Measurements from ENCODE around the gene MYL3.
A peak's percentile ranks its signal among the peaks of the same experiment; 100 is the strongest.

MYL3 gene

DNA sequence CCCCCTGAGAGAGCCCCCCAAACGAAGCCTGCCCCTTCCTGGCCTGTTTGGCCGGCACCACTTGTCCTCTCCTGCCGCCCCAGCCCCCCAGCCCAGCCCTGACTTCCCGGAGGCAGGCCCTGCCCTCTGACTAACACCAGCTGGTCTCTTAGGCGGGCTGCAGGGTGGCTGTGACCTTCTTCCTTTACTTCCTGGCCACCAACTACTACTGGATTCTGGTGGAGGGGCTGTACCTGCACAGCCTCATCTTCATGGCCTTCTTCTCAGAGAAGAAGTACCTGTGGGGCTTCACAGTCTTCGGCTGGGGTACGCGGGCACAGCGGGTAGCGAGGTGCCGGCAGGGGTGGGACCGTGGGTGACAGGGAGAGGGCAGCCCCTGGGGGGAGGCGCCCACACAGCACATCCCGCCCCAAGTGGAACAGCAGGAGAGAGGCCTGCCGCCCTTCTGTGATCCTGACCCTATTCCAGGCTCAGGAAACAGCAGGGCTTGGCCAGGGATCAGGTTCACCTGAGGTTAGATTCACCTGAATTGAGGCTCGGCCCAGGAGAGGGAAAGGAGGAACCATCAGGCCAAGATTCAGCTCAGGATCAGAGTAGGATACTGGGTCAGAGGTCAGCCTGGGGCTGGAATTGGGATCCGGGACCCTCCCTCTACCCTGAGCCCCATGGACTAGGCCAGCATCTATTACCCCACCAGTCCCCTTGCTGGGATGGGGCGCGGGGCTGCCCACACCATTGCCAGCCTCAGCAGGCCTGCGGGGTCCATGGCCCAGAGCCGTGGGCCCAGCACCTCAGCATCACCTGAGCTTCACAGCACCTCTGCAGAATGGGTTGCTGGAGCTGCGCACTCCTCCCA lies 36.1 kb upstream of the MYL3 start:
- no peak for DNase-seq (ENCODE audit: low spot score)

DNA sequence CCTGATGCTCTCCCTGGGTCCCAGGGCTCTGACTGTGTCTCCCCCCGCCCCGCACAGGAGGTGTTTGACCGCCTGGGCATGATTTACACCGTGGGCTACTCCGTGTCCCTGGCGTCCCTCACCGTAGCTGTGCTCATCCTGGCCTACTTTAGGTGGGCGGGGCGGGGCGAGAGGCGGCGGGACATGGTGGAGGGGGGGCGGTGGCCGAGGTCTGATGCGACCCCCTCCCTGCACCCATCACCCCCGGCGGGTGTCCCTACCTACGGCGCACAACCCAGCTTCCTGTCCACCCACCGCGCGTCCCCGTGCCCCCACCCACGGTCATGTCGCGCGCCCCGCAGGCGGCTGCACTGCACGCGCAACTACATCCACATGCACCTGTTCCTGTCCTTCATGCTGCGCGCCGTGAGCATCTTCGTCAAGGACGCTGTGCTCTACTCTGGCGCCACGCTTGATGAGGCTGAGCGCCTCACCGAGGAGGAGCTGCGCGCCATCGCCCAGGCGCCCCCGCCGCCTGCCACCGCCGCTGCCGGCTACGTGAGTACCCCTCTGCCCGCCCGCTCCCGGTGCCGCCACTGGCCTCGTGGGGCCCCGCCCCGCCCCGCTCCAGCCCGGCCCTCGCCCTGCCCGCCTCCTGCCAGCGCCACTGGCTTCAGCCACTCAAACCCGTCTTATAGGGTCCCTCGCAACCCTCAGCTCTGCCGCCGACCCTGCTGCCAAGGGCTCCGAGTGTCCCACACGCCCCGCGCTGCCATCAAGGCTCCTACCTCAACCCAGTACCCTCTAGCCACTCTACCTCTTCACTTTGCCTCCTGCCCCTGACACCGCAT lies 35.3 kb upstream of the MYL3 start:
- DNase-seq (ENCODE audit: low spot score): no peak

DNA sequence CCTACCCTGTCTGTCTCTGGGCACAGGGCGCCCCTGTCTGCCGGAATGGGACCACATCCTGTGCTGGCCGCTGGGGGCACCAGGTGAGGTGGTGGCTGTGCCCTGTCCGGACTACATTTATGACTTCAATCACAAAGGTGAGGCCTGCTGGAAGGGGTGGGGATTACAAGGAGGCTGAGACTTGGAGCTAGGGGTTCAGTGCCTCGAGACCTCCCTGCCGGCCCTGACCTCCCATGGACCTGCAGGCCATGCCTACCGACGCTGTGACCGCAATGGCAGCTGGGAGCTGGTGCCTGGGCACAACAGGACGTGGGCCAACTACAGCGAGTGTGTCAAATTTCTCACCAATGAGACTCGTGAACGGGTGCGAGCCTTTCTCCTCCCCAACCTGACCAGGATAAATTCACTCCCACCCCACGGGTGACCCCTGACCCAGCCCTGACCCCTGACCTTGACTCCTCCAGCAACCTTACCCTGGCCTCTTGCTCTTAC lies 34.6 kb upstream of the MYL3 start:
- no peak for DNase-seq (ENCODE audit: low spot score)

DNA sequence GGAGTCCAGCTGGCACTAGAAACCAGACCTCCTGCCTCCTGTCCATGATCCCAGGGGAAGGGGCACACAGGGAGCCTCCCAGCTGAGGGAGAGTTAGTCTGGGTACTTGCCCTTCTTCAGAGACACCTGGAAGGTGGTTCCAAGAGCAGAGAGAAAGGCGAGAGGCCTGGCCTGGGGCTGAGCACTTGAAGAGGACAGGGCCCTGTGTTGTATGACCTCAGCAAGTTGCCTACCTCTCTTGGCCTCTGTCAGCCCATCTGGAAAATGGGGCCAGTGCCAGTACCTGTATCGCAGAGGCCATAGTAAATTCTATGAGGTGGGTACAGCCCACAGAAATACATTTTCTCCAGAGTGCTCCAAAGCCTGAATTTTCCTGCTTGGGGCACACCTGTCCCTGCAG lies 33.8 kb upstream of the MYL3 start:
- DNase-seq (ENCODE audit: low spot score): no peak

DNA sequence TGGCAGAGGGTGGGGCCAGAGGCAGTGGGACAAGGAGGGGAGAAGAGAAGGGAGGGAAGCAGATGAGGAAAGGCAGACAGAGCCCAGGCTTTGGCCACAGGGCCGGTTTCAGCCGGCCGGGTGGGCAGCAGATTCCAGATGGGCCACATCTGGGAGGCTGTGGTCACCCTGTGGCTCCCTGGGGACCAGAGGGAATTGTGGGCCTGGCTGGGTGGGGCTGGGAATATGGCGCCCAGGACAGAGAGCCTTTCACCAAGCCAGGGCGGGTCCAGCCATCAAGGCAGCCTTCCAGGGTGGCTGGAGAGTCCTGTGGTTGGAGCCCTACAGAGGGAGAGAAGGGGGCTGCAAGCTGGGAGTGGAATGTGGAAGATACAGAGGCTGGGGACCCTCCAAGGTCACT lies 33.1 kb upstream of the MYL3 start:
- no peak for DNase-seq (ENCODE audit: low spot score)

DNA sequence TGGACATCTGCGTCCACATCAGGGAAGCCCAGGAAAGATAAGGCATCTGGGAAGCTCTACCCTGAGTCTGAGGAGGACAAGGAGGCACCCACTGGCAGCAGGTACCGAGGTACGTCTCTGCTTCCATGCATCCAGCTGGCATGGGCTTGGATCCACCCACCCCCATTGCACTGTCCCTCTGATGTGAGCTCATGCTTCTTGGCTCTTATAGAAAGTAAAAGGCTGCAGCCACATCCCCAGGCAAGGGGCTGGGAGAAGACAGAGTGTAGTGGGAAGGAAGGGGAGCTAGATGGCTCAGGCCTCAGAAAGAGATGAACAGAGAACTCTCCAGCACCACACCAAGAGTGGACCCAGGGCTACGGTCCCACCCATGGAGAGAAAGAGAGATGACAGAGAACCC lies 32.5 kb upstream of the MYL3 start:
- no peak for DNase-seq (ENCODE audit: low spot score)

DNA sequence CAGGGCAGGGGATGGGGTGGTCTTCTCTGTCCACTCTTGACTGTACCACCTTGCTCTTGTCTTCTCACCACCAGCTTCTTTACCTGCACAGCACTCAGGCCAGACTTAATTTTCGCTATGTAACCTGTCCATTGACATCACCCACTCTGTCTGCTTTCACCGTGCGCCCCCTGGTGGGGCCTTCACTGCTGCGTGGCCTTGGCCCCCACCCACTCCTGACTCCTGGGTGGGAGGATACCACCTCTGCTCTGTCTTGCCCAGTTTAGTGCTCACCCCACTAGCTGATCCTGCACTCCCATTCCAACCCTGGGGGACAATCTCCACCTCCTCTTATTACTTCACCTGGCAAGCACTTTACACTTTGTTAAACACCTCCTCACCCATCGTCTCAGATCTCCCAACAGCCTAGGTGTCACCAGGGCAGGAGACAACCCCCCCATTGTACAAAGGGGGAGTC lies 32.0 kb upstream of the MYL3 start:
- peak; percentile 56 for DNase-seq (ENCODE audit: low spot score)

DNA sequence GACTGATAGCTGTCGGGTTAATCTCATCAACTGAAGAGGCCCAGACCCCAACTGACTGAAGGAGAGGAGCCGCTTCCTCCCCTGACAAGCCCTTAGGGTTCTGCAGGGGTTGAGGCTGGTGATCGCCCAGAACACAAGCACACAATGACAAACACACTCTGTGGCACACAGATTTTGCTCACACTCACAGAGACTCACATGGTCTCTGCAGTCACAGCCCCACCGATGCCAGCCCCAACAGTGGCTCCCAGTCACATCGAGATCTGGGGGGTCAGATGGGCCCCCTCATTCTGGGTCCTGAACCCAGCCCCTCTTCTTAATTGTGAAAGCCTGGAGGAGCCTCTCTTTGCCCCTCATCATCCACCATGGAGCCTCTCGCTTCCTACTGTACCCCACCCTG lies 31.0 kb upstream of the MYL3 start:
- no peak for DNase-seq (ENCODE audit: low spot score)

DNA sequence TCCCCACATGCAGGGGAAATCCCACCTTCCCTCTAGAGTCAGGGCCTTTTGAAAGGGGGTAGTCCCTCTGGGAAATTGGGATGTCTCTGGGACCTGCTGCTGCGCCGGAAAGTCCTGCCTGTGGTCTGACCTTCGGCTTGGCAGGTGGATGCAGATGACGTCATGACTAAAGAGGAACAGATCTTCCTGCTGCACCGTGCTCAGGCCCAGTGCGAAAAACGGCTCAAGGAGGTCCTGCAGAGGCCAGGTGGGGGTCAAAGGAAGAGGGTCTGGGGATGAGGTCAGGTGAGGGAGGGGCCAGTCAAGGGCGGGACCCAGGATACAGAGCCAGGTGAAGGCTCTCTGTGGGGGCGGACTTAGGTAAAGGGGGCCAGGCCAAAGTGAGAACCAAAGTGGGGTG lies 30.5 kb upstream of the MYL3 start:
- DNase-seq (ENCODE audit: low spot score): no peak

DNA sequence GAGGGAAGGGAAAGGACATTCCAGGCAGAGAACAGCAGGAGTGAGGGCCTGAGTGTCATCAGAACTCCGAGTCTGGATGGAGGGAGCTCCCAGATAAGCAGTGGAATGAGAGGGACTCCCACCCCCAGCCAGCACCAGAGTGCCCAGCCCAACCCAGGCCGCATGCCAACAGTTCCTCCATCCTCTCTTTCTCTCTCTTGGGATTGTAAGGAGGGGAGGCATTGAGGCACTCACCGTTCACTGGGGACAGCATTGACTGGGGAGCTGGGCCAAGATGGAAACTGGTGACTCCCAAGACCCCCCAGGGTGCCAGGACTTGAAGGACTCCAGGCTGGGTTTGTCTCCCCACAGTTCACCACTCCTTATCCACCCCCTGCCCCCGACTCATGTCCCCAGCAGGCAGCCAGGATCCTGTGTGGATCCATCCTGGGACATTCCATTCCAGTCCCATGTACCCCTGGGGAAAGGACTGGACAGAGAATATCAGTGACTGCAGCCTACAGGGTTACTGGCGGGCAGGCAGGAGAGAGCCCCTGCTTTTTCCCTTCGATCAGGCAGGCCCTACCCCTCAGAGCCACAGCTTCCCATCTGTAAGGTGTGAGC lies 30.0 kb upstream of the MYL3 start:
- DNase-seq (ENCODE audit: low spot score): no peak

DNA sequence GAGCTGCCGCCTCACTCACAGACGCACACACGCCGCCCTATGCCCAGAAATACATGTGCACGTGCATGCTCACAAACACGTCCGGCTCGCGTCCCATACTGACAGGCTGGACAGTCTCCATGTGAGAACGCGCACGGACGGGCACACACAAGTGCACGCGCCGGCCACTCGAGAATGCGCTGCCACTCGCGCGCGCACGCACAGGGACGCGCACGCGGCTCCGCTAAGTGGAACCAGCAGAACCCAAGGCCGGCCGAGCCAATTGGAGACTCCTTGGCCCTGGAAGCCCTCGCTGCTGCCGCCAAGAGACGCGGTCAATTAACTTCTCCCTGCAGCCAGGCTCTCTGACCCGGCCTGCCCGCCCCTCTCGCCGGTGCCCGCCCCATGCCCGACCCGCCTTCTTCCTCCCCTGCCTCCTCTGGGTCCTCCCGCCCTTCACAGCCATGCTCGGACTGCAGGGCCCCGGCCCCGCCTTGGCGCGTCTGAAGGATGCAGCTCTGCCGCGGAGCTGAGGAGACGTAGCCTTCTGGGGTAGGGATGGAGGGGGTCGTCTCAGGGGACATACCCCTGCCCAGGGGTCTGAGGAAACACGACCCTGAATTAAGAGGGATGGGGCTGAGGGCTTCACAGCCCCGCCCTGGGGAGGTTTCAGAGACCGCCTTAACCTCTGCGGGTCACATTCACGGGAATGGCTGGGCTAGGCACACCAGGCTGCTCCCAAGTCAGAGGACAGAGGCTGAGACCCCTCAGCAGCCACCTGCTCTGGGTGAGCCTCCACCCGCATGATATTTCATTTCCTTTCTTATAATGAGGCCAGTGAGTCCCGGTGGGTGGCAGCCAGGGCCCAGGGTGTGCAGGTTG lies 29.3 kb upstream of the MYL3 start:
- peak; percentile 85 for DNase-seq (ENCODE audit: low spot score)

DNA sequence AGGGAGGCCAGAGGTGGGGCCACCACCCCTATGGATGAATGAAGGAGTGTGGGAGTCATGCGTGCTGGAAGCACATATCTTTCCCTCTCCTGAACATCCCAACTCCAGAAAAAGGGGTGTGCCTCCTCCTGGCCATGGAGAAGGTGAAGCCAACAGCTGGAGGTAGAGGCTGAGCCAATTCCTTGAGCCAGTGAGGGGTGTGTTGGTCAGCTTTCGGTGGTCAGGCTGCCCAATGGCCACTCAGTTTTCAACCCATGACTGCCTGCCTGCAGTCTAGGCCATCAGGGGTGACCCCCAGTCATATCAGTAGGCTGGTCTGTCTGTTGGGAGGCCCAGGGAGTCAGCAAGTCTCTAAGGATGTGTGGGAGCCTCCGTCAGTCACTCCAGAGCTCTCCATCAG lies 27.9 kb upstream of the MYL3 start:
- no peak for DNase-seq (ENCODE audit: low spot score)

DNA sequence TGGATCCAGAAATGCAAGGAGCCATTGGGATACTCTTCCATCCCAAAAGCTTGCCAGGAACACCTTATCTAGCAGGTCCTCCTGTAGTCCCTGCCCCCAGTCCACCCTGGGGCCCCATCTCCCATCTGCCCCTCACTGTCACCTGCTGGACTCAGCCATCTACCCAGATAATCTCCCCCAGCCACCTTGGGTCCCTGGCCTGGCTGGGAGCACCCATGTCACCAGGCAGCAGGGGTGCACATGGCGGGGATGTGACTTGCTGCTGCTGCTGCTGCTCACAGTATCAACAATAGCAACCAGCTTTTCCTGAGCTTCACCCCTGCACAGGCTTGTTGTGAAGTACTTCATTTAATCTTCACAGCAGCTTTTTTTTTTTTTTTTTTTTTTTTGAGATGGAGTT lies 26.9 kb upstream of the MYL3 start:
- no peak for DNase-seq (ENCODE audit: low spot score)

DNA sequence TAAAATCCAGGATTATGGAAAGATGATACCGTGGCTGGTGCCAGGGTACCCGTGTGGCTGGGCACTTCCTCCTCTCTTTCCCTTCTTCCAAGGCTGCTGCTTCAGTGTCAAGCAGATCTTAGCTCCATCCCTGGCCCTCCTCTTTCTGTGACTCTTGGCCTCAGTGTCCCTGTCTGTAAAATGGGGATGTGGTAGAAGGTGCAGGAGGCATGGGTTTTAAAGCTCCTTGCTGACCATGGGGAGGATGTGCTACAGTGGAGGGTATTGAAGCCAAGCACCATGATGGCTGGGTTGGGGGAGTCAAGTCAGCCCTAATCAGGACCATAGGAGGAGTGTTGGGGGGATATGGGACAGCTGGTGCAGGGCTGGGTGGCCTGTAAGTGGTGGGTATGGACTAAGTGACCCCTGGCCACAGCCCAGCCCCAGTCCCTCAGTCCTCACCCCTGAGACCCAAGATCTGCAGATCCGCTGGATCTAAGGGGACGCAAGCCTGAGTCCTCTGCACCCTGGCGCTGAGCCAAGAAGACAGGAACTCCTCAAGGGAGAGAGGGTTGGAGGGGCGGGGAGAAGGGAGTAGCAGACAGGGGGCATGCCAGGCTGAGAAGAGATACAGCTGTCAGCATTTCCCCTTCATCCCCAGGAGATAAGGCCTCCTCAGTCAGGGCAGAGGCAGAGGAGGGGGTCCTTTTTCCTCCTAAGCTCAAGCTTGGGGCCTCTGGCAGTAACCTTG lies 26.3 kb upstream of the MYL3 start:
- DNase-seq (ENCODE audit: low spot score): no peak

DNA sequence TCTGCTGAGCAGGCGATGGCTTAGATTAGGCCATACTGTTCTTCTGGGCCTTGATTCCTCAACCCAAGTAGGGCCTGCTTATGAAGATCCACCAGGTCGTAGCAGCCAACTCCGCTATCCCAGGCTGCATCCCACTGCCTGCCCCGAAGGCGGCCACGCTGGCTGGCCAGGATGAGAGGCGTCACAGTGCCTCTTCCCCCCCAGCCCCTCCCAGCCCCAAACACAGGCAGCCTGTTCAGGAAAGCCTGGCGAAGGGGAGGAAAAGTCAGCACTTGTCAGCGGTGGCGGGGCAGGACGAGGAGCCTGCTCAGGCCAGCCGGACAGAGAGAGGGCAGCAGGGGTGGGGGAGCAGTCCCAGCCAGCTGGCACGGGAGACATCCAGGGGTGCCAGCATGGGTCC lies 25.5 kb upstream of the MYL3 start:
- DNase-seq (ENCODE audit: low spot score): no peak

DNA sequence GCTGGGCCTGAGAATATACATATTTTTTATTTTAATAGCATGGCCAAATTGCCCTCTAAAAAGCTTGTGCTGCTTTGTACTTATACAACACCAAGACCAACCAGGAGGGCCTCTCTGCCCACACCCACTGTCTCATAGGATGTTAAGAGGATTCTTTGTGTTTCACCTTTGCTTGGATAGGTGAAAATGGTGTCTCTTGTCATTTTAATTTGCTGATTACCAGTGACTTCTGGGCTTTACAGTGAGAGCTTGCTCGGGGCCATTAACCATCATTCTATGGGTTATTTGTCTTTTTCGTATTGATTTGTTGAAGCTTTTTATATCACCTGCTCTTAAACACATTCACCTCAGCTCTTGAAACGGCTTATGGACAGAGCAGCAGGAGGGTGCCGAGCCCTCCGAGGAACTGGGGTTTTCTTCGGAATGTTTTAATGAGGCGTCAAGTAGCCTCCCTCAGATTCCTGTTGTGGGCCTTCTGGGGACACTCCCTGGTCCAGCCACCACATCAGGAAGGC lies 24.8 kb upstream of the MYL3 start:
- no peak for DNase-seq (ENCODE audit: low spot score)

DNA sequence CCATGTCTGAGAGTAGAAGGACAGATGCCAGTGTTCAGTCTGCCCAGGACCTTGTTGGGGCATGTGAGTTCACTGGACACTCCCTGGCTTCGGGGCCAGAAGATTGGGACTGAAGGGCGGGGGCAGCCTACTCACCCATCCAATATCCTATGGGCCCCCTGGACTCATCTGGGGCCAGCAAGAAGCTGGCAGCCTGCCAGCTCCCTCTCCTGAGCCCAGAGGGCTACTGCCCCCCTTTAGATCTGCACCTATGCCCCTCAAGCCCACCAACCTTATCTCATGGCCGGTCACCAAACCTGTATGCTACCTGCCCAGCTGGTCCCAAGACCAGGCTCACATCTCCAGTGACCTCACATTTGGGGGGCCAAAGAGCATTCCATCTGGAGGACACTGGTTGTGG lies 22.4 kb upstream of the MYL3 start:
- no peak for DNase-seq (ENCODE audit: low spot score)

DNA sequence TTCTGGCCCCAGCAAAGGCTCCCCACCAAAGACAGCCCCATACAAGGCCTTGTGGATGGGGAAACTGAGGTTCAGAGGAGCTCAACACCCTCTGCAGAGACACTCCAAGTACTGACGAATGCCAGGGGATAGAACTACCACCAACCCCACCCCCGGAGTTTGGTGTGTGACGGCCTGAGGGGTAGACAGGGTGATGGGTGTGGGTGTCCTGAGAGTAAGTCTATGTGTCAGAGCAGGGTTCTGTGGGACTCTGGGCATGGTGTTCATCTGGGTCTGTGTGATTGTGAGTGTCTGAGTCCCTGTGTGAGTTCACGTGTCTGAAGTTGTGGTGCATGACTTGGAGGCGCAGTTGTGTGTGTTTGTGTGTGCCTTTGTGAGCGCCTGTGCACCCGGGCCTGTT lies 21.7 kb upstream of the MYL3 start:
- DNase-seq (ENCODE audit: low spot score): no peak

DNA sequence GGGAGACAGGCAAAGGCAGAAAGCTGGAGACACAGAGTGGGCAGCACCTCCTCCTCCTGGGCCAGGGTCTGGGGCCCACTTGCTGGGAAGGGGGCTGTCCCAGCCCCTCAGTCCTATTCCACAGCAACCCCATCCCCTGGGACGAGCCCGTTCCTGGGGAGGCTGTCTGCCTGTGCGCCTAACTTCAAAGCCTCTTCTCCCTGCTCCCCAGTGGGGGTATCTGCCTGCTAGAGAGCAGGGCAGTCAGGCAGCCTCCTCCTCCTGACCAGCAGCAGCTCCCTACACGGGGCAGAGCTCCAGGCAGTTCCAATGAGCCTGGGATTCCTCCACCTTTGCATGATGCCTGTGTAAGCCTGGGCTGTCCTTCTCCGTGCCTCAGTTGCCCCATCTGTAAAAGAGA lies 21.2 kb upstream of the MYL3 start:
- no peak for DNase-seq (ENCODE audit: low spot score)

DNA sequence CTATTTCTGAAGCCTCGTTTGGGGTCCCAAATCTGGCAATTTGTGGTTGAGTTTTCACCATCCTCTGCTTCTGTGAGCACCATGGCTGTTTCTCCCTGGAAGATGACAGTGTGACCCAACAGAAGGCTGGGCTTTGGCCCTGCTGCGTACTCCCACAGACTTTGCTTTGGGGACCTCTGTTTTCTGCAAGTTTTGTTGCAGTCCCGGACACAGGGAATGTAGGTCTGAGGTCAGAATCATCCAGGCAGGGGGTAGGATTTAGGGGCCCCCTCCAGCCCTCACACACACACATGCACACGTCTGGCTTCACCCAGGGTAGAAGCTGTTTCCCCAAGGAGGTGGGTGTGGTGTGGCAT lies 20.6 kb upstream of the MYL3 start:
- DNase-seq (ENCODE audit: low spot score): no peak
